HepG2 (cell line): ENCODE measurements around the gene SELENOV. TPM values are rescaled to one million over a fixed set of nuclear protein-coding genes. Genes with fewer than 3 reads are reported as not detected.

Experiments
- HOXA9 ChIP-seq: sonication (generic); formaldehyde crosslinking; IDR thresholded peaks from 2 replicates; pipeline ENCODE4 v1.8.1; 2022; ENCODE audit warnings: missing genetic modification reagents, mild to moderate bottlenecking, moderate library complexity, borderline replicate concordance
- NFRKB ChIP-seq: fragments of 450-650 bp; IDR thresholded peaks from 2 replicates; pipeline ENCODE4 v1.6.1; 2017
- NONO ChIP-seq, 2 experiments: fragments of 450-650 bp in 1 of 2; sonication (generic) in 1 of 2; formaldehyde crosslinking in 1 of 2; IDR thresholded peaks in 1 of 2; conservative IDR thresholded peaks in 1 of 2; 2 replicates each; pipeline versions ENCODE4 v1.6.1 to v1.8.0; 2017 to 2022; ENCODE audit warnings: mild to moderate bottlenecking in 1 of 2, missing genetic modification reagents in 1 of 2, moderate library complexity in 1 of 2
- SP4 ChIP-seq: sonication (generic); formaldehyde crosslinking; IDR thresholded peaks from 2 replicates; pipeline ENCODE4 v1.8.1; 2023; ENCODE audit warnings: mild to moderate bottlenecking, missing genetic modification reagents
- SRSF9 ChIP-seq: fragments of 200-400 bp; formaldehyde crosslinking; IDR thresholded peaks from 2 replicates; pipeline ENCODE4 v1.6.1; 2018; ENCODE audit warnings: borderline replicate concordance, mild to moderate bottlenecking, low read depth, low read length; ENCODE audit not compliant: insufficient read depth, poor library complexity, severe bottlenecking
- ZBTB1 ChIP-seq: sonication (generic); formaldehyde crosslinking; IDR thresholded peaks from 2 replicates; pipeline ENCODE4 v1.4.0; 2020; ENCODE audit warnings: missing genetic modification reagents, borderline replicate concordance
- ZNF460 ChIP-seq: sonication (generic); formaldehyde crosslinking; IDR thresholded peaks from 2 replicates; pipeline ENCODE4 v1.5.1; 2020; ENCODE audit warnings: missing genetic modification reagents, mild to moderate bottlenecking, borderline replicate concordance
- ZNF546 ChIP-seq: sonication (generic); formaldehyde crosslinking; conservative IDR thresholded peaks from 2 replicates; pipeline ENCODE4 v1.8.1; 2023; ENCODE audit warnings: mild to moderate bottlenecking, missing genetic modification reagents
- ZNF563 ChIP-seq: sonication (generic); formaldehyde crosslinking; IDR thresholded peaks from 2 replicates; pipeline ENCODE4 v1.8.0; 2022; ENCODE audit warnings: mild to moderate bottlenecking, moderate library complexity, missing genetic modification reagents
- ZNF776 ChIP-seq: sonication (generic); formaldehyde crosslinking; IDR thresholded peaks from 2 replicates; pipeline ENCODE4 v1.4.0; 2020; ENCODE audit warnings: mild to moderate bottlenecking, missing genetic modification reagents
- polyA plus RNA-seq, 8 experiments: library from polyadenylated mRNA; depleted of rRNA in 3 of 8; stranded (reverse) in 7 of 8; unstranded in 1 of 8; fragments of >200 nt; fragmentation: Illumina TruSeq in 4 of 8; extraction: Trizol in 4 of 8; gene quantifications; 2 replicates each; pipeline versions ENCODE4 v1.2.1 to v1.2.3, GENCODE V29; 2011 to 2016; ENCODE audit warnings: low read depth in 4 of 8, missing spikeins in 1 of 8, mixed read lengths in 1 of 8; ENCODE audit not compliant: insufficient read depth in 1 of 8
- total RNA-seq, 5 experiments: library from RNA; depleted of rRNA; stranded (reverse); fragments of >200 nt; fragmentation: Illumina TruSeq; extraction: Trizol; gene quantifications; 2 replicates each; pipeline ENCODE4 v1.2.3, GENCODE V29; 2016; ENCODE audit warnings: low read depth in 1 of 5
- TF ChIP-seq, protein P1 (sequence below): sonication (generic); formaldehyde crosslinking; IDR thresholded peaks from 2 replicates; pipeline ENCODE4 v1.4.0; 2020; ENCODE audit warnings: missing genetic modification reagents, borderline replicate concordance
- TF ChIP-seq, protein P2 (sequence below): sonication (generic); formaldehyde crosslinking; conservative IDR thresholded peaks from 2 replicates; pipeline ENCODE4 v1.4.0; 2020; ENCODE audit warnings: missing genetic modification reagents
- TF ChIP-seq, protein P3 (sequence below): sonication (generic); formaldehyde crosslinking; IDR thresholded peaks from 2 replicates; pipeline ENCODE4 v1.4.0; 2020; ENCODE audit warnings: mild to moderate bottlenecking, missing genetic modification reagents
- TF ChIP-seq, protein P4 (sequence below): sonication (generic); formaldehyde crosslinking; IDR thresholded peaks from 2 replicates; pipeline ENCODE4 v1.4.0; 2020; ENCODE audit warnings: missing genetic modification reagents, borderline replicate concordance

SELENOV gene
- total and polyA plus RNA-seq, 2 of the 13 experiments (the other 11 are each of a cell fraction or from before 2014, with no cell fraction given): not detected

DNA sequence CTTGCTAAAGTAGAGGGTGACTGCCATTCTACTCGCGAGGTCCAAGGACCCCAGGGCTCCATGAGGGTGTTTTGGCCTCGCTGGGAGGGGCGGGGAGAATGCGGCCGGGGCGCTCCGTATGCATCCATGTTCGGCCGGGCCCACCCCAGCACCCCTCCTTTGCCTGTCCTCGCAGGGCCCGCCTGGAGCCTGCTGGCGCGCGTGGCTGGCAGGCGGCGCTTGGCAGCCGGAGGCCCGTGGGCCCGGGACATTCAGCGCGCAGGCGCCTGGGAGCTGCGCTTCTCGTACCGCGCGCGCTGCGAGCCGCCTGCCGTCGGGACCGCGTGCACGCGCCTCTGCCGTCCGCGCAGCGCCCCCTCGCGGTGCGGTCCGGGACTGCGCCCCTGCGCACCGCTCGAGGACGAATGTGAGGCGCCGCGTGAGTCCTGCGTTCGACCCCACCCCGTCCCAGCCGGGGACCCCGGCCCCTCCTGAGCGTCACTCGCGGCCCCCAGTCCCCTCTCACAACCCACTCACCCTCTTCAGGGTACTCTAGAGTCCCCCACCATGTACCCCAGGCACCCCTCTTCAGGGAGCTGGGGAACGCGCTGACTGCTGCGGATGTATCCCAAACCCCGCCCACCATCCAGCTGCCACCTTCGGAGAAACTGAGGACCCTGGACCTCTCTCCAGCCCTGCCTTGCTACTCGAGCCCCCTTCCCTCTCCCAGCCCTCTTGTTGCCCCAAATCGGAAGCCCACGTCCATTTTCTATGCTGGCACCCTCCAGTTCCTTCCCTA is 12.1 kb upstream of the SELENOV start (continued):
- TF ChIP-seq, protein P1, sequence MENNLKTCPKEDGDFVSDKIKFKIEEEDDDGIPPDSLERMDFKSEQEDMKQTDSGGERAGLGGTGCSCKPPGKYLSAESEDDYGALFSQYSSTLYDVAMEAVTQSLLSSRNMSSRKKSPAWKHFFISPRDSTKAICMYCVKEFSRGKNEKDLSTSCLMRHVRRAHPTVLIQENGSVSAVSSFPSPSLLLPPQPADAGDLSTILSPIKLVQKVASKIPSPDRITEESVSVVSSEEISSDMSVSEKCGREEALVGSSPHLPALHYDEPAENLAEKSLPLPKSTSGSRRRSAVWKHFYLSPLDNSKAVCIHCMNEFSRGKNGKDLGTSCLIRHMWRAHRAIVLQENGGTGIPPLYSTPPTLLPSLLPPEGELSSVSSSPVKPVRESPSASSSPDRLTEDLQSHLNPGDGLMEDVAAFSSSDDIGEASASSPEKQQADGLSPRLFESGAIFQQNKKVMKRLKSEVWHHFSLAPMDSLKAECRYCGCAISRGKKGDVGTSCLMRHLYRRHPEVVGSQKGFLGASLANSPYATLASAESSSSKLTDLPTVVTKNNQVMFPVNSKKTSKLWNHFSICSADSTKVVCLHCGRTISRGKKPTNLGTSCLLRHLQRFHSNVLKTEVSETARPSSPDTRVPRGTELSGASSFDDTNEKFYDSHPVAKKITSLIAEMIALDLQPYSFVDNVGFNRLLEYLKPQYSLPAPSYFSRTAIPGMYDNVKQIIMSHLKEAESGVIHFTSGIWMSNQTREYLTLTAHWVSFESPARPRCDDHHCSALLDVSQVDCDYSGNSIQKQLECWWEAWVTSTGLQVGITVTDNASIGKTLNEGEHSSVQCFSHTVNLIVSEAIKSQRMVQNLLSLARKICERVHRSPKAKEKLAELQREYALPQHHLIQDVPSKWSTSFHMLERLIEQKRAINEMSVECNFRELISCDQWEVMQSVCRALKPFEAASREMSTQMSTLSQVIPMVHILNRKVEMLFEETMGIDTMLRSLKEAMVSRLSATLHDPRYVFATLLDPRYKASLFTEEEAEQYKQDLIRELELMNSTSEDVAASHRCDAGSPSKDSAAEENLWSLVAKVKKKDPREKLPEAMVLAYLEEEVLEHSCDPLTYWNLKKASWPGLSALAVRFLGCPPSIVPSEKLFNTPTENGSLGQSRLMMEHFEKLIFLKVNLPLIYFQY (CRISPR knock-in tag): peak; percentile 77; the same call in 1 of the 2 replicates
- TF ChIP-seq SRSF9 (no peak), ZBTB1 (CRISPR knock-in tag) (no peak), NFRKB (no peak), ZNF460 (CRISPR knock-in tag) (no peak), NONO (IDR thresholded peaks at IDR 0.05) (no peak), NONO (CRISPR knock-in tag; conservative IDR thresholded peaks at IDR 0.05) (peak; percentile 73; the same call in 1 of the 2 replicates), HOXA9 (CRISPR knock-in tag) (peak; percentile 99), ZNF546 (CRISPR knock-in tag) (peak; percentile 99), ZNF776 (CRISPR knock-in tag) (peak; percentile 100; the same call in 1 of the 2 replicates), ZNF563 (CRISPR knock-in tag) (peak; percentile 100), SP4 (CRISPR knock-in tag) (peak; percentile 80)
- TF ChIP-seq, protein P2, sequence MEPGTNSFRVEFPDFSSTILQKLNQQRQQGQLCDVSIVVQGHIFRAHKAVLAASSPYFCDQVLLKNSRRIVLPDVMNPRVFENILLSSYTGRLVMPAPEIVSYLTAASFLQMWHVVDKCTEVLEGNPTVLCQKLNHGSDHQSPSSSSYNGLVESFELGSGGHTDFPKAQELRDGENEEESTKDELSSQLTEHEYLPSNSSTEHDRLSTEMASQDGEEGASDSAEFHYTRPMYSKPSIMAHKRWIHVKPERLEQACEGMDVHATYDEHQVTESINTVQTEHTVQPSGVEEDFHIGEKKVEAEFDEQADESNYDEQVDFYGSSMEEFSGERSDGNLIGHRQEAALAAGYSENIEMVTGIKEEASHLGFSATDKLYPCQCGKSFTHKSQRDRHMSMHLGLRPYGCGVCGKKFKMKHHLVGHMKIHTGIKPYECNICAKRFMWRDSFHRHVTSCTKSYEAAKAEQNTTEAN (CRISPR knock-in tag): peak; percentile 98
- TF ChIP-seq, protein P3, sequence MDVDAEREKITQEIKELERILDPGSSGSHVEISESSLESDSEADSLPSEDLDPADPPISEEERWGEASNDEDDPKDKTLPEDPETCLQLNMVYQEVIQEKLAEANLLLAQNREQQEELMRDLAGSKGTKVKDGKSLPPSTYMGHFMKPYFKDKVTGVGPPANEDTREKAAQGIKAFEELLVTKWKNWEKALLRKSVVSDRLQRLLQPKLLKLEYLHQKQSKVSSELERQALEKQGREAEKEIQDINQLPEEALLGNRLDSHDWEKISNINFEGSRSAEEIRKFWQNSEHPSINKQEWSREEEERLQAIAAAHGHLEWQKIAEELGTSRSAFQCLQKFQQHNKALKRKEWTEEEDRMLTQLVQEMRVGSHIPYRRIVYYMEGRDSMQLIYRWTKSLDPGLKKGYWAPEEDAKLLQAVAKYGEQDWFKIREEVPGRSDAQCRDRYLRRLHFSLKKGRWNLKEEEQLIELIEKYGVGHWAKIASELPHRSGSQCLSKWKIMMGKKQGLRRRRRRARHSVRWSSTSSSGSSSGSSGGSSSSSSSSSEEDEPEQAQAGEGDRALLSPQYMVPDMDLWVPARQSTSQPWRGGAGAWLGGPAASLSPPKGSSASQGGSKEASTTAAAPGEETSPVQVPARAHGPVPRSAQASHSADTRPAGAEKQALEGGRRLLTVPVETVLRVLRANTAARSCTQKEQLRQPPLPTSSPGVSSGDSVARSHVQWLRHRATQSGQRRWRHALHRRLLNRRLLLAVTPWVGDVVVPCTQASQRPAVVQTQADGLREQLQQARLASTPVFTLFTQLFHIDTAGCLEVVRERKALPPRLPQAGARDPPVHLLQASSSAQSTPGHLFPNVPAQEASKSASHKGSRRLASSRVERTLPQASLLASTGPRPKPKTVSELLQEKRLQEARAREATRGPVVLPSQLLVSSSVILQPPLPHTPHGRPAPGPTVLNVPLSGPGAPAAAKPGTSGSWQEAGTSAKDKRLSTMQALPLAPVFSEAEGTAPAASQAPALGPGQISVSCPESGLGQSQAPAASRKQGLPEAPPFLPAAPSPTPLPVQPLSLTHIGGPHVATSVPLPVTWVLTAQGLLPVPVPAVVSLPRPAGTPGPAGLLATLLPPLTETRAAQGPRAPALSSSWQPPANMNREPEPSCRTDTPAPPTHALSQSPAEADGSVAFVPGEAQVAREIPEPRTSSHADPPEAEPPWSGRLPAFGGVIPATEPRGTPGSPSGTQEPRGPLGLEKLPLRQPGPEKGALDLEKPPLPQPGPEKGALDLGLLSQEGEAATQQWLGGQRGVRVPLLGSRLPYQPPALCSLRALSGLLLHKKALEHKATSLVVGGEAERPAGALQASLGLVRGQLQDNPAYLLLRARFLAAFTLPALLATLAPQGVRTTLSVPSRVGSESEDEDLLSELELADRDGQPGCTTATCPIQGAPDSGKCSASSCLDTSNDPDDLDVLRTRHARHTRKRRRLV (CRISPR knock-in tag): 0 out of 2 replicates have a peak, but pooled peaks have one; percentile 49
- TF ChIP-seq, protein P4, sequence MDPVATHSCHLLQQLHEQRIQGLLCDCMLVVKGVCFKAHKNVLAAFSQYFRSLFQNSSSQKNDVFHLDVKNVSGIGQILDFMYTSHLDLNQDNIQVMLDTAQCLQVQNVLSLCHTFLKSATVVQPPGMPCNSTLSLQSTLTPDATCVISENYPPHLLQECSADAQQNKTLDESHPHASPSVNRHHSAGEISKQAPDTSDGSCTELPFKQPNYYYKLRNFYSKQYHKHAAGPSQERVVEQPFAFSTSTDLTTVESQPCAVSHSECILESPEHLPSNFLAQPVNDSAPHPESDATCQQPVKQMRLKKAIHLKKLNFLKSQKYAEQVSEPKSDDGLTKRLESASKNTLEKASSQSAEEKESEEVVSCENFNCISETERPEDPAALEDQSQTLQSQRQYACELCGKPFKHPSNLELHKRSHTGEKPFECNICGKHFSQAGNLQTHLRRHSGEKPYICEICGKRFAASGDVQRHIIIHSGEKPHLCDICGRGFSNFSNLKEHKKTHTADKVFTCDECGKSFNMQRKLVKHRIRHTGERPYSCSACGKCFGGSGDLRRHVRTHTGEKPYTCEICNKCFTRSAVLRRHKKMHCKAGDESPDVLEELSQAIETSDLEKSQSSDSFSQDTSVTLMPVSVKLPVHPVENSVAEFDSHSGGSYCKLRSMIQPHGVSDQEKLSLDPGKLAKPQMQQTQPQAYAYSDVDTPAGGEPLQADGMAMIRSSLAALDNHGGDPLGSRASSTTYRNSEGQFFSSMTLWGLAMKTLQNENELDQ: peak; percentile 86; the same call in 1 of the 2 replicates
